ENCODE data around the gene FAM240A. TPM values are rescaled to one million over a fixed set of nuclear protein-coding genes. Genes with fewer than 3 reads are reported as not detected.

Gene FAM240A
- total and polyA plus RNA-seq, 2 donors (not counting 1 experiment from before 2014, with no cell fraction given) = not detected

DNA sequence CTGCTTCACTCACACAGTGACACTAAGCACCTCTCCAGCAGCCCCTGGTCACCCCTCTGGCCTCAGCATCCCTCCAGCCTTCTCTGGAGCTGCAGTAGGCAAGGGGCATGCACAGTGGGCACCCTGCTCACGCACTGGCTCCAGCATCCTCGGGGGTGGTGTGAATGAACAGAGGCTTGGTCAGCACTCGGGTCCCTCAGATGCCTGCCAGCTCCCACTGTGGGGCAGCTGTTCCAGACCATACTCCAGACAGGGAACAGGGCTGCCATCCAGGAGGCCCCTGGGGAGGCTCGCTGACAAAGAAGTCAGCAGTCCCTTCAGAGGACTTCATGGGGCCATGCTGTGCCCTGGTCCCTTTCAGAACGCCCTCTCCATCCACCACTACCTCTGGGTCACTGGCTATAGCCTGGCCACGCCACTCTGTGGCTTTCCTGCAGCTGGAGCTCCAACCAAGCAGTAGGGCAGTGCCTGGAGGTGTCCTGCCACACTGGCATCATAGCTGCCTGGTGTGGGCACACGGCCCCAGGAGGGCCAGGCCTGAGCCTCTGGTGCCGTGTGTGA is 54.8 kb downstream of the FAM240A start:
- 80% methylated on average over 8 of the region's 8 CpGs for WGBS (ENCODE audit: insufficient coverage)
- Histone ChIP-seq H4K20me1 (ENCODE audit: control insufficient read depth, insufficient read depth, low read length, poor library complexity, severe bottlenecking) (no peaks in the 10 kb centered on the region), H3K4me3 (ENCODE audit: control extremely low read depth in 1 of 5, extremely low read depth in 1 of 5, insufficient read depth in 1 of 5, low read depth in 2 of 5, low read length in 4 of 5) (no peak overlapping the region), H3K79me2 (ENCODE audit: control insufficient read depth, insufficient read depth, low read length) (no peaks in the 10 kb centered on the region), H3K27ac (ENCODE audit: low read length in 2 of 2) (no peak overlapping the region), H3K36me3 (replicated peaks in 1 of 2; ENCODE audit: control extremely low read depth in 1 of 2, control insufficient read depth in 1 of 2, extremely low read depth in 1 of 2, insufficient read depth in 2 of 2, low read length in 1 of 2) (no peaks in the 10 kb centered on the region), H3K4me1 (ENCODE audit: control insufficient read depth in 2 of 2, insufficient read depth in 2 of 2, low read length in 2 of 2) (no peaks in the 10 kb centered on the region), H3K4me2 (replicated peaks; ENCODE audit: low read depth, low read length, poor library complexity, severe bottlenecking) (no peak overlapping the region), H3K9ac (ENCODE audit: low read length) (no peak overlapping the region), H3K9me3 (ENCODE audit: control extremely low read depth in 1 of 3, control insufficient read depth in 2 of 3, insufficient read depth in 1 of 3, low read length in 2 of 3) (no peaks in the 10 kb centered on the region), H3K27me3 (replicated peaks in 1 of 4; ENCODE audit: control extremely low read depth in 1 of 4, control insufficient read depth in 3 of 4, insufficient read depth in 4 of 4, low read length in 3 of 4) (no peaks in the 10 kb centered on the region), H2AFZ (ENCODE audit: insufficient read depth, low read depth, low read length, poor library complexity, severe bottlenecking) (no peak overlapping the region)
- Mint-ChIP-seq H3K4me1 (no peaks in the 10 kb centered on the region), H3K27ac (no peak overlapping the region), H3K4me3 (no peak overlapping the region), H3K27me3 (peaks cover 6% of the 10 kb centered on the region), H3K9me3 (ENCODE audit: insufficient read depth) (no peaks in the 10 kb centered on the region)
- no peak for ATAC-seq (ENCODE audit: low read depth)
- ChIA-PET POLR2A (no interaction called here), CTCF (no interaction called here)
- TF ChIP-seq, protein P1, sequence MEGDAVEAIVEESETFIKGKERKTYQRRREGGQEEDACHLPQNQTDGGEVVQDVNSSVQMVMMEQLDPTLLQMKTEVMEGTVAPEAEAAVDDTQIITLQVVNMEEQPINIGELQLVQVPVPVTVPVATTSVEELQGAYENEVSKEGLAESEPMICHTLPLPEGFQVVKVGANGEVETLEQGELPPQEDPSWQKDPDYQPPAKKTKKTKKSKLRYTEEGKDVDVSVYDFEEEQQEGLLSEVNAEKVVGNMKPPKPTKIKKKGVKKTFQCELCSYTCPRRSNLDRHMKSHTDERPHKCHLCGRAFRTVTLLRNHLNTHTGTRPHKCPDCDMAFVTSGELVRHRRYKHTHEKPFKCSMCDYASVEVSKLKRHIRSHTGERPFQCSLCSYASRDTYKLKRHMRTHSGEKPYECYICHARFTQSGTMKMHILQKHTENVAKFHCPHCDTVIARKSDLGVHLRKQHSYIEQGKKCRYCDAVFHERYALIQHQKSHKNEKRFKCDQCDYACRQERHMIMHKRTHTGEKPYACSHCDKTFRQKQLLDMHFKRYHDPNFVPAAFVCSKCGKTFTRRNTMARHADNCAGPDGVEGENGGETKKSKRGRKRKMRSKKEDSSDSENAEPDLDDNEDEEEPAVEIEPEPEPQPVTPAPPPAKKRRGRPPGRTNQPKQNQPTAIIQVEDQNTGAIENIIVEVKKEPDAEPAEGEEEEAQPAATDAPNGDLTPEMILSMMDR (IDR thresholded peaks at IDR 0.05) = no peak
- TF ChIP-seq EZH2 (IDR thresholded peaks at IDR 0.05; ENCODE audit: borderline replicate concordance, insufficient read depth, low read depth, low read length, poor library complexity, severe bottlenecking) = no peak
- intact Hi-C loops (cut with micrococcal nuclease) = no loop called here
- DNase-seq = no peak

- no peak for ATAC-seq (ENCODE audit: low read depth)
These were observed 55.3 kb downstream of the FAM240A start for GRCh38 chr3:46667657-46668056.

More at GRCh38 chr3:46667657-46668056, 55.3 kb downstream of the FAM240A start:
- no peak overlapping the region for H3K4me3 Mint-ChIP-seq
- H3K4me1 Mint-ChIP-seq = no peaks in the 10 kb centered on the region
- CTCF ChIA-PET = no interaction called here
- no peaks in the 10 kb centered on the region for H3K9me3 Mint-ChIP-seq (ENCODE audit: insufficient read depth)
- Histone ChIP-seq H2AFZ (ENCODE audit: insufficient read depth, low read depth, low read length, poor library complexity, severe bottlenecking) (no peak overlapping the region), H3K79me2 (ENCODE audit: control insufficient read depth, insufficient read depth, low read length) (no peaks in the 10 kb centered on the region), H3K27me3 (replicated peaks in 1 of 4; ENCODE audit: control extremely low read depth in 1 of 4, control insufficient read depth in 3 of 4, insufficient read depth in 4 of 4, low read length in 3 of 4) (no peaks in the 10 kb centered on the region), H4K20me1 (ENCODE audit: control insufficient read depth, insufficient read depth, low read length, poor library complexity, severe bottlenecking) (no peaks in the 10 kb centered on the region), H3K9ac (ENCODE audit: low read length) (no peak overlapping the region), H3K4me2 (replicated peaks; ENCODE audit: low read depth, low read length, poor library complexity, severe bottlenecking) (no peak overlapping the region), H3K4me1 (ENCODE audit: control insufficient read depth in 2 of 2, insufficient read depth in 2 of 2, low read length in 2 of 2) (no peaks in the 10 kb centered on the region), H3K4me3 (ENCODE audit: control extremely low read depth in 1 of 5, extremely low read depth in 1 of 5, insufficient read depth in 1 of 5, low read depth in 2 of 5, low read length in 4 of 5) (no peak overlapping the region), H3K27ac (ENCODE audit: low read length in 2 of 2) (no peak overlapping the region), H3K9me3 (ENCODE audit: control extremely low read depth in 1 of 3, control insufficient read depth in 2 of 3, insufficient read depth in 1 of 3, low read length in 2 of 3) (no peaks in the 10 kb centered on the region), H3K36me3 (replicated peaks in 1 of 2; ENCODE audit: control extremely low read depth in 1 of 2, control insufficient read depth in 1 of 2, extremely low read depth in 1 of 2, insufficient read depth in 2 of 2, low read length in 1 of 2) (no peaks in the 10 kb centered on the region)
- WGBS (ENCODE audit: insufficient coverage) = 95% methylated on average over 9 of the region's 9 CpGs
- H3K27me3 Mint-ChIP-seq = peaks cover under 1% of the 10 kb centered on the region
- POLR2A ChIA-PET = no interaction called here
- H3K27ac Mint-ChIP-seq = no peak overlapping the region
- no peak for TF ChIP-seq EZH2 (IDR thresholded peaks at IDR 0.05; ENCODE audit: borderline replicate concordance, insufficient read depth, low read depth, low read length, poor library complexity, severe bottlenecking)
- TF ChIP-seq, protein P1 (IDR thresholded peaks at IDR 0.05) = no peak
- DNase-seq = no peak
- intact Hi-C loops (cut with micrococcal nuclease) = no loop called here

Data from B cell (primary cell).